ENCODE data around the gene MALSU1.

GRCh38 chr7:23299770-23300300, 696 bp downstream of the MALSU1 start:
- TF ChIP-seq CTCF (IDR thresholded peaks at IDR 0.05; ENCODE audit: low read depth, low read length, missing input control) (no peak), JUND (IDR thresholded peaks at IDR 0.05) (no peak), YY1 (IDR thresholded peaks at IDR 0.05) (no peak), SP1 (IDR thresholded peaks at IDR 0.05) (no peak), RAD21 (IDR thresholded peaks at IDR 0.05) (no peak), TAF1 (conservative IDR thresholded peaks at IDR 0.05) (no peak), MAX (IDR thresholded peaks at IDR 0.05) (no peak)

Data from liver (tissue), 3 donors.